ENCODE data around the gene AHCTF1. TPM values are rescaled to one million over a fixed set of nuclear protein-coding genes. Genes with fewer than 3 reads are reported as not detected.
"Not testable (repeated sequence)": the region's sequence is repeated elsewhere in the genome, so short reads cannot be mapped to it uniquely, and the experiment has no call there.

Gene AHCTF1
- total RNA-seq, 2 donors from 2014 or later = 63.0 to 77.9 TPM

DNA sequence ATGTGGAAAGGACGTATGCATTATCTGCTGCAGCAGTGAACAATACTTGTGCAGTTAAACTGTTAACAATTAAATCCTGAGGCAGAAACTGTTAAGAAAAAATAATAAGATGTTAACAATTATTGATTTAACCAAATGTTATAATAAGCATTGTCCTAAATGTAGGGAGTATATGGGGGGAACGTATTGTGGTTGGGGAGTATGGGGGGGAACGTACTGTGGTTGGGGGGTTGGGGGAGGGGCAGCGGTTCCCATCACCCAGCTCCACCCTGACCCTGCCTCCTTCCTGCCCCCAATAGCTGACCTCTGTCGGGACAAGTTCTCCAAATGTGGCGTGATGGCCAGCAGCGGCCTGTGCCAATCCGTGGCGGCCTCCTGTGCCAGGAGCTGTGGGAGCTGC lies 114.0 kb downstream of the AHCTF1 start:
- H3K4me3 Mint-ChIP-seq; ATAC-seq; H3K9me3 ChIP-seq (ENCODE audit: control insufficient read depth, low read length, poor library complexity, severe bottlenecking); H3K4me1 Mint-ChIP-seq; H3K27ac Mint-ChIP-seq; H3K36me3 Mint-ChIP-seq (ENCODE audit: low read depth); DNase-seq: not testable (repeated sequence)
- H3K27me3 Mint-ChIP-seq = peaks cover 22% of the 10 kb centered on the region

DNA sequence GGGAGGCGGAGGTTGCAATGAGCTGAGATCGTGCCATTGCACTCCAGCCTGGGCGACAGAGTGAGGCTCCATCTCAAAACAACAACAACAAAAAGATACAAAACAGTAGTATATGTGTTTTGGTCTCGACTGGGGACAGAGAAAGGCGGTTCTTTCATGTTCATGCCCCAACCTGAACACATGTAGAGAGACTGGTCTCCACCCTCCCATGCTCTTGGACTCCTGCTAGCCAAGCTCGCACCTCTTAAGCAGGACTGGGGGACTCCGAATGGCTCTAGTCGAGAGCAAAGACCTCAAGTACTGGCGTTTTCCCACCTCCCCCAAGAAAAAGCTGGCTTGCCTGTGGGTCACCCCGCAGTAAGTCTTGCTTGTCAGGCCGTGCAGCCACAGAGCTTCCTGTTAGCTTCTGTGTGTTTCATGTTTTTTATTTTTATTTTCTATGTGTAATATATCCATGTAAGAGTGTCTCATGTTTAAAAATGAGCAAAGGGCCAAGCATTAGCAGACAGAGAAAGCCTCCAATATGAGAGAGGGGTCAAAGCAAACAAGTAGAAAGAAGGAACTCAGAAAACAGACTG lies 116.0 kb downstream of the AHCTF1 start:
- H3K27ac Mint-ChIP-seq = no peak overlapping the region
- H3K9me3 ChIP-seq (ENCODE audit: control insufficient read depth, low read length, poor library complexity, severe bottlenecking) = no peaks in the 10 kb centered on the region
- DNase-seq = no peak
- H3K27me3 Mint-ChIP-seq = peaks cover 35% of the 10 kb centered on the region
- H3K36me3 Mint-ChIP-seq (ENCODE audit: low read depth) = peaks cover 5% of the 10 kb centered on the region
- H3K4me3 Mint-ChIP-seq = no peak overlapping the region
- H3K4me1 Mint-ChIP-seq = peaks cover 2% of the 10 kb centered on the region
- no peak for ATAC-seq

DNA sequence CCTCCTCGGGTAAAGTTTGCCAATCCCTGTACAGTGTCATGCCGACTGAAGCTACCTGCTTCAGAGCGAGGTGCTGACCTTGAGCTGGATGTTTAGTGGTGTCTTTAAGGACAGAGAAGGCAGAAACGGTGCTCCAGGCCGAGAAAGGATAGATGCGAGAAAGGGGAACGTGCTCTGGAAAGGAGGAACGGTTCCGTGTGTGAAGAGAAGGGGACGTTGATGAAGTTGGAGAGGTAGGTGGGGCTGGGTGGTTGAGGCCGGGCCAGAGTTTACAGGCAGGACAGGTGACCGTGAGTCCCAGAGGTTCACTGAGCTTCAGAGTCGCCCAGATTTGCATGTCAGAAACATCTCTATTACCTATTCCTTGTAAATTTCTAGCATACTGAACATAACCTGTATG lies 116.9 kb downstream of the AHCTF1 start:
- ATAC-seq (no peak), DNase-seq (no peak)
- Mint-ChIP-seq H3K27ac (no peak overlapping the region), H3K4me3 (no peak overlapping the region), H3K27me3 (peaks cover 35% of the 10 kb centered on the region), H3K36me3 (ENCODE audit: low read depth) (peaks cover 5% of the 10 kb centered on the region), H3K4me1 (peaks cover 2% of the 10 kb centered on the region)
- H3K9me3 ChIP-seq (ENCODE audit: control insufficient read depth, low read length, poor library complexity, severe bottlenecking) = no peaks in the 10 kb centered on the region

DNA sequence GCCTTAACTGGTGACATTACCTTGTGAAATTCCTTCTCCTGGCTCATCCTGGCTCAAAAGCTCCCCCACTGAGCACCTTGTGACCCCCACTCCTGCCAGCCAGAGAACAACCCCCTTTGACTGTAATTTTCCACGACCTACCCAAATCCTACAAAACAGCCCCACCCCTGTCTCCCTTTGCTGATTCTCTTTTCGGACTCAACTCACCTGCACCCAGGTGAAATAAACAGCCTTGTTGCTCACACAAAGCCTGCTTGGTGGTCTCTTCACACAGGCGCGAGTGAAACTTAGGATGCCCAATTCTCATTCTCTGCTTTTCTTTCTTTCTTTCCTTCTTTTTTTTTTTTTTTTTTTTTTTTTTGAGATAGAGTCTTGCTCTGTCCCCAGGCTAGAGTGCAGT lies 118.4 kb downstream of the AHCTF1 start:
- not testable (repeated sequence) for ATAC-seq; H3K4me1 Mint-ChIP-seq; H3K9me3 ChIP-seq (ENCODE audit: control insufficient read depth, low read length, poor library complexity, severe bottlenecking); H3K4me3 Mint-ChIP-seq; H3K27ac Mint-ChIP-seq; H3K36me3 Mint-ChIP-seq (ENCODE audit: low read depth); DNase-seq
- peaks cover 36% of the 10 kb centered on the region for H3K27me3 Mint-ChIP-seq

DNA sequence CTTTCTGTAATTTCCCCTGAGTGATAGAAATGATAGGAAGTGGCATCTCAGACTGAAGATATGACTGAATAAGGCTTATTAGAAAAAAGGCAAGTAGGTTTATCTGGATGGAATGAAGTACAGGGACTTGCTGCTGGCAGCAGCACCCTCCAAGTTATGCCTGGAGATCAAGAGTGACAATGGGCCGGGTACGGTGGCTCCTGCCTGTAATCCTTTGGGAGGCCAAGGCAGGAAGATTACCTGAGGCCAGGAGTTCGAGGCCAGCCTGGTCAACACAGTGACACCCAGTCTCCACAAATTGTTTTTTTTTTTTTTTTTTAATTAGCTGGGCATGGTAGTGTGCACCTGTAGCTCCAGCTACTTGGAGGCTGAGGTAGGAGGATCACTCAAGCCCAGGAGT lies 119.8 kb downstream of the AHCTF1 start:
- ATAC-seq (no peak), DNase-seq (no peak)
- Mint-ChIP-seq H3K36me3 (ENCODE audit: low read depth) (peaks cover 5% of the 10 kb centered on the region), H3K4me3 (no peak overlapping the region), H3K27me3 (peaks cover 43% of the 10 kb centered on the region), H3K4me1 (no peaks in the 10 kb centered on the region), H3K27ac (no peak overlapping the region)
- H3K9me3 ChIP-seq (ENCODE audit: control insufficient read depth, low read length, poor library complexity, severe bottlenecking) = no peaks in the 10 kb centered on the region

DNA sequence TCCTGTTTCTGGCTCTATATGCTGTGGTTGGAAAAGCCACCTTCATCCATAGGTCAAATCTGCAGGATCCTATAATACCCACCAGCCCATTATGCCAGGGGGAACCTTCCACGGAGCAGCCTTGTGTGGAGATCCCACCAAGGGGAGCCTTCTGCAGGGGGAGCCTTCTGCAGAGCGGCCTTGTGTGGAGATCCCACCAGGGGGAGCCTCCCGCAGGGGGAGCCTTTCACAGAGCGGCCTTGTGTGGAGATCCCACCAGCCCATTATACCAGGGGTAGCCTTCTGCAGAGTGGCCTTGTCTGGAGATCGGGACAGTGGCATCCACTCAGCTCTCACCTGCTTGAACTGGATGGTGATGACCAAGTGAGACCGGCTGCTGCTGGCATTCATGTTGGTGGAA lies 122.3 kb downstream of the AHCTF1 start:
- Mint-ChIP-seq H3K27me3 (peaks cover 35% of the 10 kb centered on the region), H3K4me3 (no peak overlapping the region), H3K4me1 (no peaks in the 10 kb centered on the region)

DNA sequence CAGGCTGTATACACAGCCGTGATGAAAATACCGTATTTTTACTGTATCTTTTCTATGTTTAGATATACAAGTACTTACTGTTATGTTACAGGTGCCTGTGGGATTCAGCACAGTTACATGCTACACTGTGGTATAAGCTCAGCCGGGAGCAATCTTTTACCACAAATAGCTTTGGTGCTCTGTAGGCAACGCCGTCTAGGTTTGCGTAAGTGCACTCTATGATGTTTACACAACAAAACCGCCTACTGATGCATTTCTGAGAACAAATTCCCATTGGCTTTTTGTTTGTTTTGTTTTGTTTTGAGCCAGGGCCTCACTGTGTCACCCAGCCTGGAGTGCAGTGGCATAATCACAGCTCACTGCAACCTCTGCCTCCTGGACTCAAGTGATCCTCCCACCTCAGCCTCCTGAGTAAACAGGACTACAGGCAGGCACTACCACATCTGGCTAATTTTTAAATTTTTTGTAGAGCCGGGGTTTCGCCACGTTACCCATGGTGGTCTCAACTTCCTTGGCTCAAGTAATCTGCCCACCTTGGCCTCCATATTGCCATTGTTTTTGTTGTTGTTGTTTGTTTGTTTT lies 126.5 kb downstream of the AHCTF1 start:
- Mint-ChIP-seq H3K36me3 (ENCODE audit: low read depth) (no peaks in the 10 kb centered on the region), H3K4me1 (no peaks in the 10 kb centered on the region), H3K4me3 (no peak overlapping the region), H3K27me3 (peaks cover 8% of the 10 kb centered on the region), H3K27ac (no peak overlapping the region)
- ATAC-seq (no peak), DNase-seq (no peak)
- no peaks in the 10 kb centered on the region for H3K9me3 ChIP-seq (ENCODE audit: control insufficient read depth, low read length, poor library complexity, severe bottlenecking)

More for the DNA sequence above, 122.3 kb downstream of the AHCTF1 start:
- H3K9me3 ChIP-seq (ENCODE audit: control insufficient read depth, low read length, poor library complexity, severe bottlenecking) = no peaks in the 10 kb centered on the region
- Mint-ChIP-seq H3K27ac (no peak overlapping the region), H3K36me3 (ENCODE audit: low read depth) (peaks cover 5% of the 10 kb centered on the region)
- DNase-seq (no peak), ATAC-seq (no peak)

DNA sequence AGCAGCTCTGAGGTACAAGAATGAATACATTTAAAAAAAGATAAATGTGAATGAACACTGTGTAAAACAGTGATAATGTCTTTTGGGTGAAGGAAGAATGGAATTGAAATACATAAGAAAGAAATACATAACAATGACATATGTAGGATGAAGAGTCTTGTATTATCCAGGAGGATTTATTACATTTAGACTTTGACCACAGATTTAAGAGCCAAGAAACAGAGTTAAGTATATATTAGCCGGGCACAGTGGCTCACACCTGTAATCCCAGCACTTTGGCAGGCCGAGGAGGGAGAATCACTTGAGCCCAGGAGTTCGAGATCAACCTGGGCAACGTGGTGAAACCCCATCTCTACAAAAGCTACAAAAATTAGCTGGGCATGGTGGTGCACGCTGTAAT lies 127.9 kb downstream of the AHCTF1 start:
- no peak for ATAC-seq
- H3K27me3 Mint-ChIP-seq = peaks cover 13% of the 10 kb centered on the region

DNA sequence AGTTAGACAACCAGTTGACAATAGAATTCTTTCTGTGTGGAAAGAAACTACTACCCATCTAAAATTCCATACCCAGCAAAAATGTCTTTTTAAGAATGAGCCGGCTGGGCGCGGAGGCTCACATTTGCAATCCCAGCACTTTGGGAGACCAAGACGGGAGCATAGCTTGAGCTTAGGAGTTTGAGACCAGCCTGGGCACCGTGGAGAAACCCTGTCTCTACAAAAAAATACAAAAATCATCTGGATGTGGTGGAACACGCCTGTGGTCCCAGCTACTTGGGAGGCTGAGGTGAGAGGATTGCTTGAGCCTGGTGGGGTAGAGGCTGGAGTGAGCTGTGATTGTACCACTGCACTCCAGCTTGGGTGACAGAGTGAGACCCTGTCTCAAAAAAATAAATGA lies 128.4 kb downstream of the AHCTF1 start:
- Mint-ChIP-seq H3K4me3 (no peak overlapping the region), H3K4me1 (no peaks in the 10 kb centered on the region), H3K27ac (no peak overlapping the region), H3K36me3 (ENCODE audit: low read depth) (no peaks in the 10 kb centered on the region), H3K27me3 (peaks cover 17% of the 10 kb centered on the region)
- no peaks in the 10 kb centered on the region for H3K9me3 ChIP-seq (ENCODE audit: control insufficient read depth, low read length, poor library complexity, severe bottlenecking)
- ATAC-seq (no peak), DNase-seq (no peak)

More for the DNA sequence above, 127.9 kb downstream of the AHCTF1 start:
- H3K9me3 ChIP-seq (ENCODE audit: control insufficient read depth, low read length, poor library complexity, severe bottlenecking) = no peaks in the 10 kb centered on the region
- Mint-ChIP-seq H3K4me3 (no peak overlapping the region), H3K4me1 (no peaks in the 10 kb centered on the region), H3K27ac (no peak overlapping the region), H3K36me3 (ENCODE audit: low read depth) (no peaks in the 10 kb centered on the region)
- no peak for DNase-seq

DNA sequence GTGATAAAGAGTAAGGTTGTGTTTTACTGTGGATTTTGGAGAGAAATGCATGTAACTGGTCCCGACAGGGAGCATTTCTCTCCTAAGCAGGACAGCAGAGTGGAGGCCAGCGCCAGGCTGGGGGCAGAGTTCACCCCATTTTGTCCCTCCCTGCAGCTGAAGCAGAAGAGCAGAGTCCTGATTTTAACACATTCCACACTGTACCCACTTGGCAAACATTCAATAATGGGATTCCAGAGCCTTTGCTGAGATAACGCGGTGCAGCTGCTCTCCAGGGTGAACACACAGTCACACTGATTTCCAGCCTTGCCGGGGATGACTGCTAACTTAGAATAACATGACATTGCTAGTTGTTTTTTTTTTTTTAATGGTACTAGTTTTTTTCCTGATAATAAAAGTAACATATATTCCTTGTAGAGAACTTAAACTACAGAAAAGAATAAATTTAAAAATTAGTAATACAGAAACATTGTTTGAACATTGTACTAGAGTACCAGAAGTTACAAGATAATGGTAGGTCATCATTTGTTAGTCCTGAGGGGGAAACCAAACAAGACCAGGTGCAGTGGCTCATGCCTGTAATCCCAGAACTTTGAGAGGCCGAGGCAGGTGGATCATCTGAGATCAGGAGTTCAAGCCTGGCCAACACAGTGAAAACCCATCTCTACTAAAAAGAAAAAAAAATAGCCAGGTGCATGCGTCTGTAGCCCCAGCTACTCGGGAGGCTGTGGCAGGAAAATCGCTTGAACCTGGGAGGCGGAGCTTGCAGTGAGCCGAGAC lies 130.3 kb downstream of the AHCTF1 start:
- Mint-ChIP-seq H3K4me1 (no peaks in the 10 kb centered on the region), H3K27me3 (peaks cover 14% of the 10 kb centered on the region)

DNA sequence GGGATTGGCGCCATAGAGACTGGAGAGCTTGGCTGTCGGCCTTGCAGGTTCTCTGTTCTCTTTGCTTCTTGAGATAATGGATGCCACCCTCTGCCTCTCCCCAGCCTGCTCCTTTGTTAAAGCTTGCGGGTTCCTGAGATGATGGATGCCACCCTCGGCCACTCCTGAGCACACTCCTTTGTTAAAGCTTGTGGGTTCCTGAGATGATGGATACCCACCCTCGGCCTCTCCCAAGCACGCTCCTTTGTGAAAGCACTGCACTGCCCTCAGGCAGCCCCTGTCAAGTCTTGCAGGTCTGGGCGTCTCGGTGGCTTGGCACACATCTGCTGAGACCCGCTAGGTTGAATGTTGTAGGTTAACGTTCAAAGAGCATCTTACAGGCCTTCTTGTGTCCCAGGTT lies 131.0 kb downstream of the AHCTF1 start:
- Mint-ChIP-seq H3K4me3 (no peak overlapping the region), H3K36me3 (ENCODE audit: low read depth) (no peaks in the 10 kb centered on the region), H3K27me3 (peaks cover 14% of the 10 kb centered on the region), H3K4me1 (no peaks in the 10 kb centered on the region), H3K27ac (no peak overlapping the region)
- no peaks in the 10 kb centered on the region for H3K9me3 ChIP-seq (ENCODE audit: control insufficient read depth, low read length, poor library complexity, severe bottlenecking)
- DNase-seq = no peak
- no peak for ATAC-seq

More for the DNA sequence above, 130.3 kb downstream of the AHCTF1 start:
- no peak overlapping the region for H3K27ac Mint-ChIP-seq
- H3K4me3 Mint-ChIP-seq = no peak overlapping the region
- H3K9me3 ChIP-seq (ENCODE audit: control insufficient read depth, low read length, poor library complexity, severe bottlenecking) = no peaks in the 10 kb centered on the region
- DNase-seq (no peak), ATAC-seq (no peak)
- no peaks in the 10 kb centered on the region for H3K36me3 Mint-ChIP-seq (ENCODE audit: low read depth)

DNA sequence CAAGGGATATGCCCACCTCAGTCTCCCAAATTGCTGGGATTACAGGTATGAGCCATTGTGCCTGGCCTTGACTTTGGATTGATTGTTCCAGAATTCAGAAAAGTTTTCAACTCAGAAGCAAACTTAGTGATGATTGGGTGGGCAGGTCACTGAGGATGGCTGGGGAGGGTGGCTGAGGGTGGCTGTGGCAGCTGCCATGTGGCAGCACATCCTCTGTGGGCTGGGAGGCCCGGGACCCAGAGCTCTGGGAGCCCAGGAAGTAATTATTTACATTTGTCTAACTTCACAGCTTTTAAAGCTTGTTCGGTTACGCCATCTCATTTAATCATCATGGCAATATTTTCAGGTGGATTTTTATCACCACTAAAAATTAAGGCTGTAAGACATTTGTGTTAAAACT lies 131.4 kb downstream of the AHCTF1 start:
- H3K4me1 Mint-ChIP-seq = no peaks in the 10 kb centered on the region
- ATAC-seq = no peak
- H3K27ac Mint-ChIP-seq = no peak overlapping the region
- DNase-seq = no peak
- H3K27me3 Mint-ChIP-seq = peaks cover 14% of the 10 kb centered on the region
- no peaks in the 10 kb centered on the region for H3K9me3 ChIP-seq (ENCODE audit: control insufficient read depth, low read length, poor library complexity, severe bottlenecking)
- H3K36me3 Mint-ChIP-seq (ENCODE audit: low read depth) = no peaks in the 10 kb centered on the region
- no peak overlapping the region for H3K4me3 Mint-ChIP-seq

DNA sequence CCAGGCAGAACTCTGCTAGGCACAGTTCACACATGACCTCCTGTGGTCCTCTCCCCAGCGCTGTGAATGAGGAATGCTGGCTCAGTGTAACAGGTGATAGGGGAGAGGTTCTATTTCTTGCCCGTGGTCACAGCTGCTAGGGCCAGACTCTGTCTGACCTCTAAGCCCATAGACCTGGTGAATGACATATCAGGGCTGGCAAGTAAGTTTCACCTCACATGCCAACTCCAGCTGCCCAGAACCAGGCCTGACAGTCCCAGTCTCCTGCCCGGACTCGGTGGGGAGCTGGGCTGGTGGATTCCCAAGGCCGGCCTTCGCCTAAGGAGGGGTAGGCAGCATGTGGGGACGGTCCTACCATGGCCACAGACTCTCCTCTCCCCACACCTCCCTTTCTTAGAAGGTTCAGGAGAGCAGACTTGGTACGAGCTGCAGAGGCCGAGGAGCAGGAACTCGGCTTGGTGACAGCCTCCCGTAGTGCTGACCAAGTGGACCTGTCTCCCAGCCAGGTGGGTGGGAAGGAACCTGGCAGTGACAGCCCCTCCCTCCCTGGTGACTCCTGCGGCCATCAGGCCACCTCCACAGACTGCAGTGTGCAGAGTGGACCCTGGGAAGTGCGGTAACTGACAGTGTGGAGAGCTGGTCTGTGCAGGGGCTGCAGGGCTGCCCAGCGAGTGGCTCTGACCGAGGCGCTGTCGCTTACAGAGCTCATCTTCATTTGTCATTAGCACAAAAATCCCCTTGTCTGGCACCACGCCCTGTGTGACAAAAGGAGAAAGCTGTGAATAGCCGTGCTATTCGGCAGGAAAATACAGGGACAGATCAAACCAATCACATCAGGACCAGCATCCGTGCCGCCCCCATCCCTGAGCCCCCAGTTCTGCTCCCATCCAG lies 132.9 kb downstream of the AHCTF1 start:
- DNase-seq (no peak), ATAC-seq (no peak)
- Mint-ChIP-seq H3K4me3 (no peak overlapping the region), H3K27me3 (peaks cover 14% of the 10 kb centered on the region), H3K27ac (no peak overlapping the region), H3K4me1 (no peaks in the 10 kb centered on the region), H3K36me3 (ENCODE audit: low read depth) (no peaks in the 10 kb centered on the region)
- H3K9me3 ChIP-seq (ENCODE audit: control insufficient read depth, low read length, poor library complexity, severe bottlenecking) = no peaks in the 10 kb centered on the region

Measured in T-helper 17 cell (primary cell).